Activated naive CD4-positive, alpha-beta T cell treated with anti-CD3 and anti-CD28 coated beads, Interleukin-2, amount 50 U/mL, for 24 hours (primary cell): ENCODE data around the gene PI4KB.

Source experiments
- H3K27ac Mint-ChIP-seq: one replicate; pipeline ENCODE4 v1.8.0; 2021; ENCODE audit warnings: mild to moderate bottlenecking, mixed read lengths
- H3K27me3 Mint-ChIP-seq: one replicate; pipeline ENCODE4 v1.8.0; 2021; ENCODE audit warnings: mixed read lengths
- H3K36me3 Mint-ChIP-seq: one replicate; pipeline ENCODE4 v1.8.0; 2021; ENCODE audit warnings: mixed read lengths
- H3K4me1 Mint-ChIP-seq: one replicate; pipeline ENCODE4 v1.8.0; 2021; ENCODE audit warnings: mixed read lengths
- H3K4me3 Mint-ChIP-seq: one replicate; pipeline ENCODE4 v1.8.0; 2021; ENCODE audit warnings: mild to moderate bottlenecking, mixed read lengths
- H3K9me3 Mint-ChIP-seq: one replicate; pipeline ENCODE4 v1.8.0; 2021; ENCODE audit warnings: mixed read lengths

Gene PI4KB

GRCh38 chr1:151325646-151326429 lies 1.4 kb downstream of the PI4KB start:
- Mint-ChIP-seq H3K27ac (peak overlapping the region; percentile 93), H3K4me3 (peak overlapping the region; percentile 96), H3K9me3 (no peaks in the 10 kb centered on the region), H3K36me3 (peaks cover under 1% of the 10 kb centered on the region), H3K27me3 (no peaks in the 10 kb centered on the region), H3K4me1 (peaks cover 46% of the 10 kb centered on the region)

GRCh38 chr1:151325231-151325630 lies 2.0 kb downstream of the PI4KB start:
- H3K27me3 Mint-ChIP-seq = no peaks in the 10 kb centered on the region
- peak overlapping the region; percentile 96 for H3K4me3 Mint-ChIP-seq
- no peaks in the 10 kb centered on the region for H3K9me3 Mint-ChIP-seq
- H3K36me3 Mint-ChIP-seq = peaks cover 5% of the 10 kb centered on the region
- H3K4me1 Mint-ChIP-seq = peaks cover 52% of the 10 kb centered on the region
- peak overlapping the region; percentile 93 for H3K27ac Mint-ChIP-seq

- Mint-ChIP-seq H3K4me1 (peaks cover 54% of the 10 kb centered on the region), H3K27me3 (no peaks in the 10 kb centered on the region), H3K9me3 (no peaks in the 10 kb centered on the region), H3K4me3 (peak overlapping the region; percentile 19), H3K36me3 (peaks cover 5% of the 10 kb centered on the region), H3K27ac (no peak overlapping the region)
Measured at GRCh38 chr1:151324390-151324930, 2.8 kb downstream of the PI4KB start.

GRCh38 chr1:151318975-151319374 lies 8.2 kb downstream of the PI4KB start:
- Mint-ChIP-seq H3K27me3 (no peaks in the 10 kb centered on the region), H3K4me1 (peaks cover 43% of the 10 kb centered on the region), H3K4me3 (no peak overlapping the region), H3K9me3 (no peaks in the 10 kb centered on the region), H3K27ac (no peak overlapping the region), H3K36me3 (peaks cover 12% of the 10 kb centered on the region)

- no peak overlapping the region for H3K4me3 Mint-ChIP-seq
- peaks cover 56% of the 10 kb centered on the region for H3K4me1 Mint-ChIP-seq
- peaks cover 11% of the 10 kb centered on the region for H3K36me3 Mint-ChIP-seq
- peak overlapping the region; percentile 77 for H3K27ac Mint-ChIP-seq
- H3K9me3 Mint-ChIP-seq = no peaks in the 10 kb centered on the region
- no peaks in the 10 kb centered on the region for H3K27me3 Mint-ChIP-seq
Measured at GRCh38 chr1:151315565-151316235, 11.5 kb downstream of the PI4KB start.

- Mint-ChIP-seq H3K4me3 (no peak overlapping the region), H3K27me3 (no peaks in the 10 kb centered on the region), H3K9me3 (no peaks in the 10 kb centered on the region), H3K27ac (peak overlapping the region; percentile 84), H3K36me3 (peaks cover 9% of the 10 kb centered on the region), H3K4me1 (peaks cover 56% of the 10 kb centered on the region)
Measured at GRCh38 chr1:151314137-151314875, 12.9 kb downstream of the PI4KB start.

GRCh38 chr1:151313501-151313900 lies 13.7 kb downstream of the PI4KB start:
- H3K27ac Mint-ChIP-seq = peak overlapping the region; percentile 17
- no peaks in the 10 kb centered on the region for H3K27me3 Mint-ChIP-seq
- peaks cover 56% of the 10 kb centered on the region for H3K4me1 Mint-ChIP-seq
- no peak overlapping the region for H3K4me3 Mint-ChIP-seq
- H3K36me3 Mint-ChIP-seq = peaks cover 9% of the 10 kb centered on the region
- no peaks in the 10 kb centered on the region for H3K9me3 Mint-ChIP-seq

GRCh38 chr1:151312826-151313225 lies 14.4 kb downstream of the PI4KB start:
- Mint-ChIP-seq H3K27ac (peak overlapping the region; percentile 94), H3K36me3 (peaks cover 9% of the 10 kb centered on the region), H3K4me3 (peak overlapping the region; percentile 63), H3K27me3 (no peaks in the 10 kb centered on the region), H3K4me1 (peaks cover 56% of the 10 kb centered on the region), H3K9me3 (no peaks in the 10 kb centered on the region)

GRCh38 chr1:151312411-151312810 lies 14.8 kb downstream of the PI4KB start:
- Mint-ChIP-seq H3K27ac (peak overlapping the region; percentile 94), H3K4me3 (peak overlapping the region; percentile 63), H3K36me3 (peaks cover 9% of the 10 kb centered on the region), H3K27me3 (no peaks in the 10 kb centered on the region), H3K9me3 (no peaks in the 10 kb centered on the region), H3K4me1 (peaks cover 53% of the 10 kb centered on the region)

GRCh38 chr1:151311589-151312331 lies 15.5 kb downstream of the PI4KB start:
- no peaks in the 10 kb centered on the region for H3K9me3 Mint-ChIP-seq
- H3K27ac Mint-ChIP-seq = peak overlapping the region; percentile 94
- peaks cover 9% of the 10 kb centered on the region for H3K36me3 Mint-ChIP-seq
- no peaks in the 10 kb centered on the region for H3K27me3 Mint-ChIP-seq
- peak overlapping the region; percentile 63 for H3K4me3 Mint-ChIP-seq
- H3K4me1 Mint-ChIP-seq = peaks cover 52% of the 10 kb centered on the region

GRCh38 chr1:151311011-151311410 lies 16.2 kb downstream of the PI4KB start:
- Mint-ChIP-seq H3K36me3 (peaks cover 9% of the 10 kb centered on the region), H3K27me3 (no peaks in the 10 kb centered on the region), H3K9me3 (no peaks in the 10 kb centered on the region), H3K4me1 (peaks cover 52% of the 10 kb centered on the region), H3K4me3 (peak overlapping the region; percentile 63), H3K27ac (no peak overlapping the region)

- peak overlapping the region; percentile 51 for H3K27ac Mint-ChIP-seq
- no peak overlapping the region for H3K4me3 Mint-ChIP-seq
- peaks cover 46% of the 10 kb centered on the region for H3K4me1 Mint-ChIP-seq
- no peaks in the 10 kb centered on the region for H3K27me3 Mint-ChIP-seq
- peaks cover 11% of the 10 kb centered on the region for H3K36me3 Mint-ChIP-seq
- no peaks in the 10 kb centered on the region for H3K9me3 Mint-ChIP-seq
Measured at GRCh38 chr1:151309811-151310323, 17.3 kb downstream of the PI4KB start.

- no peaks in the 10 kb centered on the region for H3K4me1 Mint-ChIP-seq
- no peak overlapping the region for H3K27ac Mint-ChIP-seq
- H3K27me3 Mint-ChIP-seq = no peaks in the 10 kb centered on the region
- peaks cover 9% of the 10 kb centered on the region for H3K36me3 Mint-ChIP-seq
- H3K9me3 Mint-ChIP-seq = no peaks in the 10 kb centered on the region
- no peak overlapping the region for H3K4me3 Mint-ChIP-seq
Measured at GRCh38 chr1:151294742-151295462, 32.3 kb downstream of the PI4KB start.

GRCh38 chr1:151293093-151293492 lies 34.1 kb downstream of the PI4KB start:
- Mint-ChIP-seq H3K27me3 (no peaks in the 10 kb centered on the region), H3K36me3 (peaks cover 4% of the 10 kb centered on the region), H3K27ac (peak overlapping the region; percentile 8), H3K4me3 (no peak overlapping the region), H3K4me1 (peaks cover 9% of the 10 kb centered on the region), H3K9me3 (no peaks in the 10 kb centered on the region)
